Hematopoietic multipotent progenitor cell treated with erythropoietin and hydrocortisone succinate and interleukin-3 and kit ligand, for 8 days (in vitro differentiated cells): ENCODE results near the gene LSAMP.

Source experiments
- DNase-seq: peaks from one replicate; pipeline ENCODE4 v3.0.0-alpha.2; 2015

Gene LSAMP

DNA sequence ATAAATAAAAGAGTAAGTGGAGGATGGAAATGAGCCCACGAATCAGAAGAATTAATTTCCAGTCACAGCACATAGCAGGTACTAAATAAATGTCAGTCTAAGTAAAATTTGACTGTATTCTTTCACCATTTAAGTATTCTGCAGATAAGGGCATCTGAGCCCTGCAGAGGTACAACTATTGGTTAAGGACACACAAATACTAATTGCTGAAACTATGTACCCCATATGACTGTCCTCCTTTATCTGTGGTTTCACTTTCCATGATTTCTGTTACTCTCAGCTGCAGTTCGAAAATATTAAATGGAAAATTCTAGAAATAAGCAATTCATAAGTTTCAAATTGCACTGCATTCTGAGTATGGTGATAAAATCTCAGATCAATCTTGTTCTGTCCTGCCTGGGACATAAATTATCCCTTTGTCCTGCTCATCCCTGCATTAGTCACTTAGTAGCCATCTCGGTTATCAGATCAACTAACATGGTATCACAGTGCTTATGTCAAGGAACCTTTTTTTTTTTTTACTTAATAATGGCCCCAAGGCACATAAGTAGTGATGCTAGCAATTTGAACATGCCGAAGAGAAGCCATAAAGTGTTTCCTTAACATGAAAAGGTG lies 95.1 kb downstream of the LSAMP start:
- no peak for DNase-seq

DNA sequence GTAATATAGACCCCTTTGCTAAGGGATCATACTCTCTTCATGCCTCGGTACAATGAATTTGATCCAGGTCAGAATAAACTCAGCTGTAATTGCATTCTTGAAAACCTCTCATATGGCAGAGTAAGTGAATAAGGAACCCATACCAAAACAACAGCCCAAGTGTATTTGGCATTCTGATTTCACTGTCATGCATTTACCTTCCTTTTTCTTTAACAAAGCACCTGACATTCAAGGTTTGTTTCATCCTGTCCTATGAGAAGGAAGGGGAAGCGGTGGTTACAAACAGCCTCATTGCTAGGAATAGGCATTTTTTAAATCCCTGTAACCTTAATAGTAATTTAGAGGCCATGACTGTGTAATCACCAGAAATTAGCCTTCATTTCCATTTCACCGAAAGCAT lies 97.1 kb downstream of the LSAMP start:
- DNase-seq, result no peak

DNA sequence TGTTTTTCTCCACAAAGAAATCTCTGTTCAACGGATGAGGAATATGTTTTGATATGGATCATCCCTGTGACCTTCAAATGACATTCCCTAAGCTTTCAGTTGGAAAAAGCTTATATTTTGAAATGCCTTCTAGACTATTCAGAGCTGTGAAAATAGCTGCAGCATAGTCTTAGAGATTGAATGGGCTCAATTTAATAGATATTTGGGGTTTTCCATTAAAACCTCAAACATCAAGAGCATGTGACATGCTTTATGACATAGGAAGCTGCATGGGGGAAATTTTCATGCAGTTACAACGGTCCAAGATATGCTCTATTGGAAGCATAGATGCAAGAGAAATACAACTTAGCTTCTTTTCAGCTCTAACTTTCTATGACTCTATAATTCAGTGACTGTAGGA lies 102.8 kb downstream of the LSAMP start:
- no peak for DNase-seq

DNA sequence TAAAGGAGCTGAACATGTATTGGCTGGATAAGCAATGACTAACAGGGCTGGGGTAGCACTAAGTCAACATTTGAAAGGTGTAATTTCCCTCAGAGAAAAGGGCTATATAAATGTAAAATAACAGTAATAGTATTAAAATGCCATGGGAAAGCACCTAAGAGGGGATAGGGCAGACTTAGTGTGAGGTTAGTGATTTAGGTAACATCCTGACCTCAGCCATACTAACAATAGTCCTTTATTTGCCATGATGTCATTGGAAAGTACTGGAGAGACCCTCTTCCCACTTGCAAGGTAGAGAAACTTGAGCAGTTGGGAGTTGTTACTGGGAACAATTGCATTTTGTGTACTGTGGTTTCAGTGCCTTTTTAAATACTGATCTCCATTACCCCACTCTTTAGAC lies 103.4 kb downstream of the LSAMP start:
- DNase-seq, result no peak

DNA sequence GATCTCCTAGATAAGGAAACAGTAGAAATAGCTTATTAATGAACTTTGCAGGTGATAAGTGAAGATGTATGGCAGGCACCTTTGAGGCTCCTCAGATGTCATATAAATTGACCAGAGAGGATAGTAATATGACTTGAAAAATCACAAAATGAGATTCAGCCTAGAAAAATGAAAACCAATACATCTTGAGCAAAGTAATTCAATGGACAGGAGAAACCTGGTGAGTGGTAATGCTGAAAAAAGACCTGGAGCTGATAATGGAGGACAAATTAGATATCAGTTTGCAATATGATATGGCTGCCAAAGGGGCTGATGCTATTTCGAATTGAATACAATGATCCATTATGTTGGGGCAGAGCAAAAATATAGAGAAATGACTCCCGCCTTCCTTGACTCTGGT lies 103.9 kb downstream of the LSAMP start:
- no peak for DNase-seq

DNA sequence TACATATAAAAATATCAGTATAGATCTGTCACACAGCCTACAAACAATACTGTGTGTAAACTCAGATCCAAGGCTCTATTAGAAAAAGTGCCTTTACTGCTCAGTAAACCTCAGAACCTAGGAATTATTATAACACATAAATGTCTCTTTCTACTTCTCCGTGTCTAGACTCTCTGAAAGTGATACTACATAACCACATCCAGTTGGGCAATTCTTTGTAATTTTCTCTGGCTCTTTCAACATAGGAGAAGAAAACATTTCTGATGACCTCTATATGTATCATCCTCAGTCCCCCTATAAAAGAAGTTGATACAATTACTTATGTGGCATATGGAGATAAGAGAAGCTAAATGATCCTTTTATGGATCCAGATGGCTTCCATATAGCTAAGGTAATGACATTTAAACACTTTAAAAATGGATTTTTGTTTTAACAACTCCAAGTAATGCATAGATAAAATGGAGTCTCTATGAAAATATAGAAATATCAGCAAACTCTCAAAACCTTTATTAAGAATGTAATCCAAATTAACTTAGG lies 104.5 kb downstream of the LSAMP start:
- no peak for DNase-seq

DNA sequence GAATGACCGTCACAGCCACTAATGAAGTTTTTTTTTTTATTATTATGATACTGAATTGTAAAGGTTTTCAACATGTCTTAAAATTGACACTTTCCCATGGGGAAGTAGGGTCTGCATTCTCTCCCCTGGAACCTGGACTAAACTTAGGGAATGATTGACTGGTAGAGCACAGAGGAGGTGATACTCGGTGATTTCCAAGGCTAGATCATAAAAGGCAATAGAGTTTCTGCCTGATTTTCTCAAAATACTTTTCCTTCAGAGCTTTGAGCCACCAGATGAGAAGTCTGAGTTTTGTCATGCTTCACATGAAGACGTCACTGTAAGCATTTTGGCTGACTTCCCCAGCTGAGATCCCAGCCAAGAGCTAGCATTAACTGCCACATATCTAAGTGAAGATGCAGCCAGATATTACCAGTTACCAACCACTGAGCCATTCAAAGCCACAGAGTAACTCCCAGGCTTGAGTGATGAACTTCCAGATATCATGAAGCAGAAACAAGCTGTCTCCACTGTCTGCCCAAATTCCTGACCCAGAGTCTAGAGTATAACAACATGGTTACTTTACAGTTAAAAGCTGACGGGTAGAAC lies 105.8 kb downstream of the LSAMP start:
- no peak for DNase-seq

DNA sequence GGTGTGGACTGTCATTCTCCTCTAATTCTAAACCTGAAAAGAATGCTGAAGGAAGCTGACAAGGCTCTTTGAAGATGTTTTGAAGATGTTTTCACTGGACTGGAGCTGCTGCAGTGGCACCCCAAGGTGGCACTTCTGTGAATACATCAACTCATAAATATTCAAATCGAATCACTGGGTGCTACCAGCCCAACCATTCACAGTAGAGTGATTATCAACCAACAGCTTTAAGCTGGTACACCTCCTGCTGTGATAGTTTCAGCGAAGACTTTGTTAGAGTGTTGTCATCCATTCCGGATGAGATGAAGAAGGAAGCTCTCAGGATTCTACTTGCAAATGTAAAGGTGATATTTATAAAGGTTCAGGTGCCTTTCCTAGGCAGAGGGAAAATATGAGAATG lies 106.6 kb downstream of the LSAMP start:
- DNase-seq, result no peak

DNA sequence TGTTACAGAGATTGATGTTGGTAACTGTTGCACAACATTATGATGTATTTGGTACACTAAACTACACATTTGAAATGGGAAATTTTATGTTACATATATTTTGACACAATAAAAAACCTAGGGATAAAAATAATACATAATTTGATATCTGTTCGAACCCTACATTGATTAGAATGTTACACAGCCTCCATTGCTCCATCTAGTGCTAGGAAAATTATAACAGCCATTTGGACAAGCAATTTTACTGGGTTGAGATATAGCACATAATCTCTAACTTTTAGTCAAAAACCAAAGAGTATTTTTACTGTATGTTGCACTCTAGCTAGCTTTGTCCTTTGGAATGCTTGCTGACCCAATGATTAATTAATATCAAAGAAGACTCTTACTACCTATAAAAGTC lies 108.1 kb downstream of the LSAMP start:
- no peak for DNase-seq

DNA sequence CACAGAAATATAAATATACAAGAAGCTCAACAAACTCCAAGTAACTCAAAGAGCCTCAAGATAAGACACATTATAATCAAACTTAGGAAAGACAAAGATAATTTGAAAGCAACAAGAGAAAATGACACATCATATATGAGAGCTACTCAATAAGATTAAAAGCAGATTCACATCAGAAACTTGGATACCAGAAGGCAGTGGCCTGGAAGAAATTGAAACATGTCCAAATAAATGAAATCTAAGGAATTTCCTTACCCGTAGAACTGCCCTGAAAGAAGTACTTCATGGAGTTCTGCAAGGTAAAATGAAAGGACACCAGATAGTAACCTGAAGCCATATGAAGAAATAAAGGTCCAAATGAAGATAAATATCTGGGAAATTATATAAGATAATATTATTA lies 113.9 kb downstream of the LSAMP start:
- no peak for DNase-seq

DNA sequence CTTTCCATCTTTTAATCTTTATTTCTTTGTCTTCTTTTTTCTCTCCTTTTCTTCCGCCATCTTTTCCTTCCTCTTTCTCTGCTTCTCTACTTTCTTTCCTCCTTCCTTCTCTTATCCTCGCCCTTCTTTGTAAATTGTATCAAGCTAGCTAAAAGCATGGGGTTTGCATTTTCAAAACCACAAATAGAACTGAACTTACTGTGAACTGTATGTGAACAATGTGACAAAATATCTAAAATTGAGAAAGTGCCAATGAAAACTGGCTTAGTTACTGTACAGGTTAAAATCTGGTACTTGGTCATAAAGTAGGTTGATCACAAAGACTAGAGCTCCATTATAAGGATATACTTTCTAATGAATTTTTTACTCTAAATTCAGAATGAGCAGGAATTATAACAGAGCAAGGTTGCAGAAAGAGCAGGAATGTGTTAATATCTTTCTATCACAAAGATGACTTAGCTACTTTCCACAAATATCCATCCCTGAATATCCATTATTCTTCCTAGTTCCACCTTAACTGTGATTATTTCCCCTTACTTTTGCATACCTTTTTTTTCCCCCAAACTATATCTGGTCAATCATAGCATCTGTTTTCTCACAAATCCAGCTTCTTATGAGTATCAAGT lies 122.4 kb downstream of the LSAMP start:
- DNase-seq, result no peak

DNA sequence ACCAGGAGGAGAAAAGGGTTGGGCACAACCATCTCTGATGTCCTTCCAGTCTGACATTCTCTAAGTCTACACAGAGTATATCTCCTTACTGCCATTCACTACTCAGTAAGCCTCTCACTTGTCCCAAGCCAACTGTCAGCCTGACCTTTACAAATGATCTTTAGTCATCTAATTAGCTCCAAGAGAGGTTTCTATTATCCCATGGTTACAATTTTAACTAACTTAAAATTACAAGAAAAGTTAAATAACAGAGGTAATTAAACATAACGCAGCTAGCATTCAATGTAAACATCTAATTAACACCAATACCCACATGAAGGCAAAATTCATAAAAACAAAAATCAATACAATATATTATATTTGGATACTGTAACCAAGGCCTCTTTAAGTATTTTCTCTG lies 126.9 kb downstream of the LSAMP start:
- no peak for DNase-seq

DNA sequence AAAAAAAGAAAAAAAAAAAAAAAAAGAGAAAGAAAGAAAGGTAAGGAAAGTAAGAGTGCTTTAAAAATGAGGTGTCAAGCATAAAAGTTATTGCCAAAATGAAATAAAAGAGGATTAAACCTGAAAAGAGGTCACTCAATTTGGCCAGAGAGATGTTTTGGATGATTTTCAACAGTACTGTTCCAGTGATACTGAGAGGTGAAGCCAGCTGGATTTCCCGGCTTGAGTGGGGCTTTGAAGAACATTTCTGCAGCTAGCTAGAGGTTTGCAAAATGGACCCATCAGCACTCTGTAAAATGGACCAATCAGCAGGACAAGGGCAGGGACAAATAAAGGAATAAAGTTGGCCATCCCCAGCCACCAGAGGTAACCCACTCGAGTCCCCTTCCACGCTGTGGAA lies 128.5 kb downstream of the LSAMP start:
- DNase-seq, result no peak

DNA sequence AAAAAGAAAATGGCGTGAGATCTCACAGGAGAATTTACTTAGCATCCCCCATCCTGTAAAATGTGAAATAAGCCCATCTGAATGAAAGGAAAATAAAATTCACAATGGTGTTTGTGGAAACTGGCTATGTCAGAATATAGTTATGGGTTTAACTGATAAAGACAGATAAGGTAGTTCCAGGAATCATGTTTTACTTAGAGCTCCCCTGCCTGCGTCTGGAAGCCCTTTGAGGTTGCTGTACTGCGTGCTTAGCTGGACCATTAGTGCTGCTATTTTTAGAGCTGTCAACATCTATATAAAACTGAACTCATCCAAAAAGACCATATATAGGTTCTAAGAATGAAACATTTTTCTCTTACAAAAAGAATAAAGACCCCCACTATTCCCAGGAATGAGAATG lies 130.8 kb downstream of the LSAMP start:
- no peak for DNase-seq

DNA sequence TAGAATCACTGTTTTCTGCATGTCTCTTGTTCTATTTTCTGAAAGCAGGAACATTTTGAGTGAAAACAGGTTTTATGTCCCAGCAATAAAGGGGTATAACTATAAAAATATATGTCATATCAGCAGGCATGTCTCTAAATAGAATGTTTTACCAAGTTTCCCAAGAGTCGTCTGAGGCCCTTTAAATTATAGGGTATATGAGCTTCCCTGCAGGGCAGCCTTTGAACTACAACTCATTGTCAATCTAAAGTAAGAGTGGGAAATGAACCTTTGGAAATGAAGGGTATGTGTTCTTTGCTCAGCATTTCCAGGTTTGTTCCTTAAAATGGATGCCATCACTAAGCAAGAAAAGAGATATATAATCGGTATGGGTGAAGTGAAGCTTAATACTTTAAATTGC lies 138.6 kb downstream of the LSAMP start:
- DNase-seq, result no peak

DNA sequence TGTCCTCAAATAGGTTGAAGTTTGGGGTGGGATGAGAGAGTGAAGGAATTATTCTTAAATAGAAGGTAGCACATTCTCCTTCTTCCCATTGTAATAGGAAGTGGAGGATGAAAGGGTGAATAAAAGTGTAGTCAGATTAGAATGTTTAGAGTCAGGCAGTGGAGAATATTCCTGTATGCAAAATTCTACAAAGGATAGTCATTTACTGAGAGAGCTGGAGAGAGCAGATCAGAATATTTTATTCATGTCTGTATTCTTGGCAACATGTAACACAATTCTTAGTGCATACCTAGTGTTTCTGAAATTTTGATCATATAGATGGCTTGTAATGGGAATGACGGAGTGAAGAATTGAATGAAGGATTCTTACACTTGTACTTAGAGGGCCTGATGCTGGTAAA lies 139.1 kb downstream of the LSAMP start:
- DNase-seq, result no peak

DNA sequence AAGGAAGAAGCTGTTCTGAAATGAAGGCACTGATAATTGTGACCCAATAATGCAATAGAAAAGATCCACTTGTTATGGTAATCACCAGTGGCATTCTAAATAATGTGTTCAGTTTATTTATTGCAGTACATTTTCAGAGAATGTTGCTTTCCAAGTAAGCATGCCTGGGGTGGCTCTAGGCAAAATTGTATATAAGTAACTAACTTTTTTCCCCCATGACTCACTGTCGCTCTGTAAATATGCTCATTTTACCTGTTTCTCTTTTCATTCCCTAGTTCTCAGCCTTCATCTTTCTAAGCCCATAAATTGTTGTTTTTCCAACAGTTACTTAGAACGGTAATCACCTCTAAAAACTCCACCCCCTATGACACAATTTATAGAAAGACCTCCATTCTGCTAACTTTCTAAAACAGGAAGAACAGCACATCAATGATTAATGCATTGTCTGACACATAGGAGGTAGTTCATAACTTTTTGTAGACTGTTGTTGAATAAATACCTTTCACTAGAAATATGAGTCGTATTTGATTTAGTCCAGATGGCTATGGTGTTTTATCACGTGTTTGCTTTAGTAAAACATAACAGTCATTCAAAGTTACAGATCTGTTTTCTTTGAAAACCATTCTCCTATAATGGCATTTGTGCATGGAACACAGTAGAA lies 143.1 kb downstream of the LSAMP start:
- DNase-seq, result no peak

DNA sequence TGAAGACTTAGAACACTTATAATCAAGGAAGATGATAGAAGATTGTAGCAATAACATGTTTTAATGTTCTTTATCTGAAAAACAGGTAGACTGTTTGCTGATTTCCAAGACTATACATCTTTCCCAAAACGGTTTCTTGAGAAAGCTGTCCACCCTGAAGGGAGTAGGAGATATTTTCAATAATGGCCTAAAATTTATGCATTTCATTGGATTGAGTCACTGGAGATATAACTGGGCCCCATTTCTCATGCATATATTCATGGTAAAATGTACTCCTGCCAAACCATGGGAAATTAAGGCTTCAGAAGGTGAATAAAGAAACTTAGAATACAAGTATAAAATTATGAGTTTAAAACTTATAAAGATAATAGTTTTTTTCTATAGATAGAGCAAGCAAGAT lies 143.9 kb downstream of the LSAMP start:
- no peak for DNase-seq

DNA sequence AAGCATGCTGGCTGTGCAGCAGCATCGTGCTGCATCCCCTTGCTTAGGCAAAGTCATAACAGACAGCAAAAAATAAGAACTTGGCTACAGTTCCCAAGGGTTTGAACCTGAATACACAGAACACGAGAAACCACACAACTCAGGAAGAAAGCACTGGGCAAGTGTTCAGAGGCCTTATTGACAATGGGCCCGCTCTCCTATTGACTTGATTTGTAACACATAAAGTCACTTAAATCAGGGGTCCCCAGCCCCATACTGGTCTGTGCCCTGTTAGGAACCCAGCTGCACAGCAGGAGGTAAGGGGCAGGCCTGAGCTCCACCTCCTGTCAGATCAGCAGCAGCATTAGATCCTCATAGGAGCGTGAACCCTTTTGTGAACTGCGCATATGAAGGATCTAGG lies 145.1 kb downstream of the LSAMP start:
- no peak for DNase-seq

DNA sequence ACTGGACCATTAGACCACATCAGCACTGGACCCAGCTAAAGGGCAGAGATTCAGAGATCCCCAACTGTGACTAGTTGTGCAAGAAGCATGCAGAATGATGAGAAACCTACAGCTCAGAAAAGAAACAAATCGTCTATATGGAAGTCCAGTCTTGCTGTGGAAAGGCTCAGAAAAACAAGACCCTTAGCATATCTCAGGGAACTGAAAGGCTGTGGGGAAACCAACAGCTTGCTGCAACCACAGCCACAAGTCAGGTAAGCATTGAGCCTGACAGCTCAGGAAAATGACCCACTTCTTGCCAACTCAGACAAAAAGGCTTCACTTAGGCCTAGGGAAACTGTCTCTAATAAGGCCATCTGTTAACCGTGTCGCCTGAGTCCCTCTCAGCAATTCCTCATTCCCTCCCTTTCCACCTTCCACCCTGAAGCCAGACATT lies 145.6 kb downstream of the LSAMP start:
- DNase-seq, result no peak

DNA sequence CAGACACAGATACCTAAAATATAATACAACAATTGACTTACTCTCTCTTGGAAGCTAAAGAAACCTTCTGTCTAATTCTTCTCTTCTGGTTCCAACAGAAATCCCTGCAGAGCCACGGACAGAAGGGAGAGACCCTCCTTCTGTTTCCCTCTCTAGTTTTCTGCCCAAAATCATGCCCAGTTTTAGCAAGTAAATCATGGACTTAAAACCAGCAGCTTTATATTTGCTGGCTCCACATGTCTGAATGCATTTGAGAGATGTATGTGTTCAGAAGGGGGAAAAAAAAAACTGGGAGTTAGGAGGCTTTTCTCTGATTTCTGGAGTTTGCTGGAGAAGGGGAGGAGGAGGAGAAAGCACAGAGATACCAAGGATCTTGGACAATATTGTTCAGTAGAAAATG lies 147.1 kb downstream of the LSAMP start:
- DNase-seq, result no peak

DNA sequence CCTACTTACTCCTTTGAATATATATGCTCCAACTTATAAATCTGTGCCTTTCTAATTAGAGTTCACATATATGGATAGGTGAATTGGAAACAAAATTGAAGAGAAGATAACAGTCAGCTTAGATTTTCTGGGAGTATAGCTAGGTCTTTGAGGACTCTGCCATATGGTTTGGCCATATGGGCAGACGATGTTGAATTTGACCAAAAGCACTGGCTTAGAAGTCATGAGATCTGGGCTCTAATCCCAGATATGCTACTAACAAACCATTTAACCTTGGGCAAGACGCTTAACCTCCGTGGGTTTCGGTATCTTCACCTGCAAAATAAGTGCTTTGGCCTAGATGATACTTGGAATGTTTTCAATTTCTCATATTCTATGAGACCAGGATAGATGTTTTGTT lies 154.1 kb downstream of the LSAMP start:
- no peak for DNase-seq

DNA sequence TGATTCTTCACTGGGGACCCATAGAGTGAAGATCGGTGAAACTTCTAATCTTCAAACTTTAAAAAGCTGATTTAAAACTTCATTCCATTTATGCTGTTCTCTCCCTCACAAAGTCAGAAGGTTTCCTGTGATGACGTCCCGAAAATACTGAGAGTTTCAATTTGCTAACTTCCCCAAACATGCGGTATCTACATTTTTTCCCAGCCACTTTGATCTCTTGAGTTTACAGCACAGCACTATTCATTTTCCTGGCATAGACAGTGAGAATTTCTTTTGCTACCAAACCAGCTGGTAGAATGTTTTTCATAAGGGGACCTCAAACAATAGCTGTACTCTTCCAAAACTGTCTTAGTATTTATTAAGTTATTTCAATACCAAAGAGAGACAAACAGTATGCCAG lies 156.8 kb downstream of the LSAMP start:
- DNase-seq, result no peak

DNA sequence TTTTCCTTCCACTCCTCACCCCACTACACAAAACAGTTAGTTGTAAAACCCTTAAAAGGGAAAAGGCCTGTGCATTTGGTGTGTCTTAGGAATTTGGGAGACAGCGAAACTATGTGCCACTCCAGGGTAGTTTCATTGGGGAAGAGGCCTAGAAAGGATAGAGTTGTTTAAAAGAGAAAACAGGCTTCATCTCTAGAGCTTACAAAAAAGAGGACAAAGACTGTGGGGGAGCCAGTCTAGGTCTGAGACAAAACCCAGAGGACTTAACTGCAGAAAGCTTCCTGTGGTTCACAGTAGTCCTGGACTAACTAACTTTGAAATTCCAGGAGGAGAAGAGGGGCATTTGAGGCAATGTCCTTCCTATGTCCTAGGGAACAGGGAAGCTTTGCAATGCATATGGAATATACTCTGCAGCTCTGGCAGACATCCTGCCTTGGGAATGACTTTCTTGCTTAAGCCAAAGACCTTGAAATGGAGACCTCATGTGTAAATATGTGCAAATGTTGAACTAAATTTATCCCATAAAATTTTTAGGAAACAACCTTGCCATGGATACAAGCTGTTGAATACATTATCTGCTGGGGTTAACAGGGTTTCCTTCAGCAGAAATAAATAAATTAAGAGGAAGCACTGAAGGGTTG lies 159.4 kb downstream of the LSAMP start:
- no peak for DNase-seq
